A673 (cell line): ENCODE data around the gene POLR1A. TPM values are rescaled to one million over a fixed set of nuclear protein-coding genes. Genes with fewer than 3 reads are reported as not detected.

ENCODE experiments used
- BruUV-seq: library from RNA; stranded (reverse); fragments of 400-500 nt; replicated peaks from 2 replicates; lab custom pipeline; 2021; lab: Mats Ljungman, UMichigan
- CTCF ChIA-PET: fragments of 300-600 bp; sonication (Branson Sonifier 250); formaldehyde crosslinking; loops from one replicate; lab custom pipeline; 2022; ENCODE audit warnings: antibody characterized with exemption; lab: Charles Lee
- POLR2A ChIA-PET: fragments of 300-600 bp; sonication (Branson Sonifier 250); formaldehyde crosslinking; loops from one replicate; lab custom pipeline; 2022; ENCODE audit warnings: antibody characterized with exemption; ENCODE audit not compliant: low non-redundant PET; lab: Charles Lee
- DNase-seq: peaks from one replicate; pipeline ENCODE4 v3.0.0-alpha.2; 2015; ENCODE audit warnings: low spot score
- H3K27ac ChIP-seq: fragments of 200-600 bp; sonication (generic); 2 replicates; pipeline ENCODE4 v1.5.1; 2016; ENCODE audit warnings: mixed run types, low read depth, mild to moderate bottlenecking, mixed read lengths, antibody characterized with exemption, low read length; ENCODE audit not compliant: poor library complexity, severe bottlenecking
- H3K27me3 ChIP-seq: fragments of 200-600 bp; sonication (generic); replicated peaks from 2 replicates; pipeline ENCODE4 v1.6.1; 2017; ENCODE audit warnings: mixed run types, low read depth, mild to moderate bottlenecking, mixed read lengths, antibody characterized with exemption, low read length; ENCODE audit not compliant: insufficient read depth, poor library complexity
- H3K36me3 ChIP-seq: fragments of 200-600 bp; sonication (generic); 2 replicates; pipeline ENCODE4 v1.6.1; 2016; ENCODE audit warnings: mixed run types, mild to moderate bottlenecking, mixed read lengths, antibody characterized with exemption, low read length; ENCODE audit not compliant: insufficient read depth, poor library complexity, severe bottlenecking
- H3K4me1 ChIP-seq: fragments of 200-600 bp; sonication (generic); 2 replicates; pipeline ENCODE4 v1.6.1; 2017; ENCODE audit warnings: mixed run types, mild to moderate bottlenecking, mixed read lengths, antibody characterized with exemption, low read length; ENCODE audit not compliant: insufficient read depth, poor library complexity, severe bottlenecking
- H3K4me3 ChIP-seq: fragments of 200-600 bp; sonication (generic); 2 replicates; pipeline ENCODE4 v1.5.1; 2016; ENCODE audit warnings: low read depth, mixed run types, mild to moderate bottlenecking, mixed read lengths, low read length; ENCODE audit not compliant: poor library complexity, severe bottlenecking
- H3K9me3 ChIP-seq: fragments of 200-600 bp; sonication (generic); 2 replicates; pipeline ENCODE4 v1.6.1; 2016; ENCODE audit warnings: mixed run types, low read depth, mild to moderate bottlenecking, mixed read lengths, antibody characterized with exemption, low read length; ENCODE audit not compliant: poor library complexity, severe bottlenecking
- CTCF ChIP-seq: fragments of 300-800, 200-600 bp; sonication (generic); conservative IDR thresholded peaks from 2 replicates; pipeline ENCODE4 v1.5.1; 2017; ENCODE audit warnings: low read depth, mild to moderate bottlenecking, antibody characterized with exemption, low read length, moderate library complexity, mixed read lengths
- EZH2 ChIP-seq: fragments of 200-600 bp; sonication (generic); IDR thresholded peaks from 2 replicates; pipeline ENCODE4 v1.6.1; 2017; ENCODE audit warnings: borderline replicate concordance, low read depth, mild to moderate bottlenecking, mixed read lengths, antibody characterized with exemption, low read length; ENCODE audit not compliant: poor library complexity, severe bottlenecking
- intact Hi-C: fragments of 100-400 bp; cut with micrococcal nuclease; formaldehyde crosslinking; loops from one replicate; pipeline ENCODE4 v1.10.0; 2022; ENCODE audit not compliant: unreplicated experiment
- total RNA-seq: library from RNA; stranded (reverse); gene quantifications from 2 replicates; pipeline ENCODE4 v1.2.3, GENCODE V29; 2021

The POLR1A gene
- total RNA-seq, 1 experiment from 2014 or later: 81.2 TPM

- TF ChIP-seq EZH2 (no peak), CTCF (no peak)
- H3K27me3 ChIP-seq: no peaks in the 10 kb centered on the region
- H3K9me3 ChIP-seq: peaks cover 13% of the 10 kb centered on the region
- no peaks in the 10 kb centered on the region for H3K36me3 ChIP-seq
- H3K4me1 ChIP-seq: no peaks in the 10 kb centered on the region
- intact Hi-C loops: no loop called here
- POLR2A ChIA-PET: no interaction called here
- CTCF ChIA-PET: no interaction called here
- DNase-seq: no peak
- BruUV-seq: no TSS peak
- H3K4me3 ChIP-seq: no peak overlapping the region
- H3K27ac ChIP-seq: no peak overlapping the region
Observed at GRCh38 chr2:86006524-86006923, 99.2 kb downstream of the POLR1A start.

GRCh38 chr2:86003967-86004366 lies 101.7 kb downstream of the POLR1A start:
- Histone ChIP-seq H3K4me3 (no peak overlapping the region), H3K36me3 (no peaks in the 10 kb centered on the region), H3K4me1 (peaks cover 16% of the 10 kb centered on the region), H3K27me3 (no peaks in the 10 kb centered on the region), H3K27ac (no peak overlapping the region), H3K9me3 (peaks cover 13% of the 10 kb centered on the region)
- no peak for TF ChIP-seq EZH2
- no peak for TF ChIP-seq CTCF
- DNase-seq: no peak
- BruUV-seq: no TSS peak
- ChIA-PET CTCF (no interaction called here), POLR2A (no interaction called here)
- intact Hi-C loops: no loop called here

- intact Hi-C loops: no loop called here
- peaks cover 23% of the 10 kb centered on the region for H3K4me1 ChIP-seq
- ChIA-PET CTCF (no interaction called here), POLR2A (no interaction called here)
- H3K27me3 ChIP-seq: no peaks in the 10 kb centered on the region
- no peak overlapping the region for H3K27ac ChIP-seq
- DNase-seq: no peak
- peaks cover 13% of the 10 kb centered on the region for H3K9me3 ChIP-seq
- BruUV-seq: no TSS peak
- H3K36me3 ChIP-seq: no peaks in the 10 kb centered on the region
- TF ChIP-seq CTCF: no peak
- TF ChIP-seq EZH2: no peak
- H3K4me3 ChIP-seq: no peak overlapping the region
Observed at GRCh38 chr2:86003104-86003503, 102.6 kb downstream of the POLR1A start.
